BE2C (cell line): ENCODE results near the gene SERPINA4.

ENCODE experiments used
- DNase-seq: peaks from one replicate; pipeline ENCODE4 v3.0.0-alpha.2; 2020
- H3K27me3 ChIP-seq: fragments of 250-450 bp; sonication (Bioruptor Pico); 2 replicates; pipeline ENCODE4 v1.5.1; 2020; ENCODE audit warnings: mild to moderate bottlenecking
- H3K36me3 ChIP-seq: fragments of 250-450 bp; sonication (Bioruptor Pico); 2 replicates; pipeline ENCODE4 v1.5.1; 2020; ENCODE audit warnings: mild to moderate bottlenecking
- H3K4me1 ChIP-seq: fragments of 250-450 bp; sonication (Bioruptor Pico); 2 replicates; pipeline ENCODE4 v1.5.1; 2020
- H3K4me3 ChIP-seq: 2 replicates; pipeline ENCODE4 v1.5.1; 2011; ENCODE audit warnings: low read depth, low read length
- H3K9me3 ChIP-seq: fragments of 250-450 bp; sonication (Bioruptor Pico); 2 replicates; pipeline ENCODE4 v1.5.1; 2020
- TF ChIP-seq, protein P1 (sequence below): IDR thresholded peaks from 2 replicates; pipeline ENCODE4 v1.5.1; 2012; ENCODE audit warnings: mild to moderate bottlenecking, low read depth, low read length

The SERPINA4 gene

DNA sequence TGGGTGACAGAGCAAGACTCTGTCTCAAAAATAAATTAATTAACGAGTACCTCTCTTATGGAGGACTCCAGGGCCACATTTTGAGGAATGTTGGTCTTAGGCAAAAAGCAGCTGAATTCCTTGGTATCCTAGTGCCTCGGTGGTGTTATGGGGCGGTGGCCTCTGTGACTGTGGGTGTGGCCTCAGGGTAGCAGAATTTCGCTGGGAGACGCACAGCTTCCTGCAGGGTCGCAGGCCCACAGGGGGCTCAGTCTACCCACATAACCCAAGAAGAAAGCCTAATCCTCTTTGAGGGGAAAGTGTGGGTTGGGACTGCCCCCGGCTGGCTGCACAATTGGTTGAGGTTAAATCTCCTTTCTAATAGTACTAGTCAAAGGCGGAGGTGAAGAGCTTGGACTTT is 11.2 kb upstream of the SERPINA4 start:
- H3K4me3 ChIP-seq = no peak overlapping the region
- TF ChIP-seq, protein P1, sequence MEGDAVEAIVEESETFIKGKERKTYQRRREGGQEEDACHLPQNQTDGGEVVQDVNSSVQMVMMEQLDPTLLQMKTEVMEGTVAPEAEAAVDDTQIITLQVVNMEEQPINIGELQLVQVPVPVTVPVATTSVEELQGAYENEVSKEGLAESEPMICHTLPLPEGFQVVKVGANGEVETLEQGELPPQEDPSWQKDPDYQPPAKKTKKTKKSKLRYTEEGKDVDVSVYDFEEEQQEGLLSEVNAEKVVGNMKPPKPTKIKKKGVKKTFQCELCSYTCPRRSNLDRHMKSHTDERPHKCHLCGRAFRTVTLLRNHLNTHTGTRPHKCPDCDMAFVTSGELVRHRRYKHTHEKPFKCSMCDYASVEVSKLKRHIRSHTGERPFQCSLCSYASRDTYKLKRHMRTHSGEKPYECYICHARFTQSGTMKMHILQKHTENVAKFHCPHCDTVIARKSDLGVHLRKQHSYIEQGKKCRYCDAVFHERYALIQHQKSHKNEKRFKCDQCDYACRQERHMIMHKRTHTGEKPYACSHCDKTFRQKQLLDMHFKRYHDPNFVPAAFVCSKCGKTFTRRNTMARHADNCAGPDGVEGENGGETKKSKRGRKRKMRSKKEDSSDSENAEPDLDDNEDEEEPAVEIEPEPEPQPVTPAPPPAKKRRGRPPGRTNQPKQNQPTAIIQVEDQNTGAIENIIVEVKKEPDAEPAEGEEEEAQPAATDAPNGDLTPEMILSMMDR = no peak
- H3K36me3 ChIP-seq = no peaks in the 10 kb centered on the region
- DNase-seq = no peak
- no peaks in the 10 kb centered on the region for H3K27me3 ChIP-seq
- no peaks in the 10 kb centered on the region for H3K9me3 ChIP-seq
- no peaks in the 10 kb centered on the region for H3K4me1 ChIP-seq

DNA sequence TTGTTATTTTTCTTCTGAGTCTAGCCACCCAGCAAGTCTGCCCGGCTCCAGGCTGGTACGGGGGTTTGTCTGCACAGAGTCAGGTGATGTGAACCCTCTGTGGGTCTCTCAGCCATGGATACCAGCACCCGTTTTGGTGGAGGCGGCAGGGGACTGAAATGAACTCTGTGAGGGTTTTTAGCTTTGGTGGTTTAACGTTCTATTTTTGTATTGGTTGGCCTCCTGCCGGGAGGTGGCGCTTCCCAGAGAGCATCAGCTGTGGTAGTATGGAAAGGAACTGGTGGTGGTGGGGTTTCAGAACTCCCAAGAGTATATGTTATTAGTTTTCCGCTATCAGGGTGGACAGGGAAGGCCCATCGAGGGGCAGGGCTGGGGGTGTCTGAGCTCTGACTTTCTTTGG is 5.3 kb upstream of the SERPINA4 start:
- TF ChIP-seq, protein P1 = no peak
- H3K4me1 ChIP-seq = no peaks in the 10 kb centered on the region
- no peaks in the 10 kb centered on the region for H3K27me3 ChIP-seq
- no peak overlapping the region for H3K4me3 ChIP-seq
- no peak for DNase-seq
- no peaks in the 10 kb centered on the region for H3K36me3 ChIP-seq
- no peaks in the 10 kb centered on the region for H3K9me3 ChIP-seq

DNA sequence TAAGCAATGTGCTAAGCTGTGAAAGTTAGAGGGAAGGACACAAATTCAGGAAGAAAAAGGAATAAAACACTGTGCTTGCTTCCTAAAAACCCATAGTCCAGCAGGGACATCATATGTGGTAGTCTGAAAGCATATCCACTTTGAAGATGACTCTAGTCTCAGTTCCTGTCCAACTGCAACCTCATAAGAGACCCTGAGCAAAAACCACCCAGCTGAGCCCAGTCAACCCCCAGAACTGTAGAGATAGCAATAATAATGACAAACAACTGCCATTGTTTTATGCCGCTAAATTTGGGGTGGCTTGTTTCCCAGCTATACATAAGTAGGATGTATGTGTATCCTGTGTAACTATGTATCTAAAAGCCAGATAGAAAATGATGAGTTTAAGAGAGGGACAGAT is 3.9 kb upstream of the SERPINA4 start:
- TF ChIP-seq, protein P1 = no peak
- DNase-seq = no peak
- H3K4me1 ChIP-seq = no peaks in the 10 kb centered on the region
- no peak overlapping the region for H3K4me3 ChIP-seq
- no peaks in the 10 kb centered on the region for H3K9me3 ChIP-seq
- H3K36me3 ChIP-seq = no peaks in the 10 kb centered on the region
- H3K27me3 ChIP-seq = no peaks in the 10 kb centered on the region

DNA sequence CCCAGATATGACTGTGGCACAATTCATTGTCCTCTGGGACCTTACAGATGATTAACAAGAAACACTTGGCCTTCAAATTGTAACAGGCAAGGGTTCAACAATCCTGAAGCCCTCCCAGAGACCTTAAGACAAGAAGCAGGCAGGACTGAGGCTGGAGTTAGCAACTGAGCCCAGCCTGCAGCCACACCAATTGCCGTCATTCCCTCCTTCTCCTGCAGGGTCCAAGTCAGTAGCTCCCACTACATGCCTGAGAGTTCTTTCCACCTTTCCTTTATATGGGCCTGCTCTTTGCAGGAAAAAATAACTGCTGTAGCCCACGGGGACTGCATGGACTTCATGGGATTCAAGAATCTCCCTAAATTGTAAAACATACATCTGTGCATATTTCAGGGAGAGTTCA is 2.4 kb upstream of the SERPINA4 start:
- no peaks in the 10 kb centered on the region for H3K4me1 ChIP-seq
- no peaks in the 10 kb centered on the region for H3K27me3 ChIP-seq
- H3K36me3 ChIP-seq = no peaks in the 10 kb centered on the region
- no peaks in the 10 kb centered on the region for H3K9me3 ChIP-seq
- no peak overlapping the region for H3K4me3 ChIP-seq
- no peak for DNase-seq
- TF ChIP-seq, protein P1 = no peak

DNA sequence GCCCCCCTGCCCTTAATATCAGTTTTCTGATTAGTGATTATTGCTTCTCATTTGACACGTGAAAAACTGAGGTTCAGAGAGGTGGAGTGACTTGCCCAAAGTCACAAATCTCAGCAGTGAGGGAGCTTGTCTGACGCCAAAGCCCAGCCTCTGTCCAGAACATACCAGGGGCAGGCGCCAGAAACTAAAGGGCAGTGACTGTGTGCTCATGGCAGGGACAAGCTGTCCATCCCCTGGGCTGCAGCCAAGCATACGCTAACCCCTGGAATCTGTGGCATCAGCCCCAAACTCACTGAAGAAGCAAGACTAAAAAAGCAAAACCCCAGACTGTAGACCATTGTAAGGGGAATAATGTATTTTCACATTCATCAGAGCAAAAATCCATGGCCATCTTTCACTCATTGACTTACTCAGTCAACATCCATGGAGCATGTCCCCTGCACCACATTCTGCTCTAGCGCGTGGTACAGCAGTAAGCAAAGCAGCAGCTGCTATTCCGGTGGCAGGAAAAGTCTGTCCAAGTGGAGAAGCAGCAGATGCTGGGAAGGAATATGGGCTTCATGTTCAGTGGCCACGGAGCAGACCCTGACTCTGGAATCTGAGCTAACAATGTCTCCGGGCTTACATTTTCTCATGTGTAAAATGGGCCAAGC is 1.5 kb upstream of the SERPINA4 start:
- no peak for DNase-seq
- TF ChIP-seq, protein P1 = no peak
- Histone ChIP-seq H3K4me3 (no peak overlapping the region), H3K27me3 (no peaks in the 10 kb centered on the region), H3K4me1 (no peaks in the 10 kb centered on the region), H3K36me3 (no peaks in the 10 kb centered on the region), H3K9me3 (no peaks in the 10 kb centered on the region)

DNA sequence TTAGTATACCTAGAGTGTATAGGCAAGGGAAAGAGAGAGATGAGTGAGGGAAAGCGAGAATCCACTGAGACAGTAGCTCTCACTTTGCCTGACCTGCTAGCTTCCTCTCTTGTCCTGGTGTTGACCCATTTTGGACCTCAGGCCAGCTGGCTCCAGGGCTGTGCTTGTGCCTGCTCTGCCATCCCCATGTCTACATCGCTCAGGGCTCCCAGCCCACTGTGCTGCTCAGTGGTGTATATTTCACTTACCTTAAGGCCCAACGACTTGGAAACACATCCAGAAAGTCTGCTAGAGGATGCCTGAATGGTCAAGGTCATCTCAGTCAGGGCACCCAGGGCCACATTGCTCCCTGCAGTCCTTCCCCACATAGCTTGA is 964 bp upstream of the SERPINA4 start:
- H3K4me1 ChIP-seq = no peaks in the 10 kb centered on the region

More for the DNA sequence above, 964 bp upstream of the SERPINA4 start:
- Histone ChIP-seq H3K9me3 (no peaks in the 10 kb centered on the region), H3K36me3 (no peaks in the 10 kb centered on the region), H3K27me3 (no peaks in the 10 kb centered on the region), H3K4me3 (no peak overlapping the region)
- DNase-seq = no peak
- TF ChIP-seq, protein P1 = no peak
